Measurements from ENCODE around the gene CXXC5.
A peak's percentile ranks its signal among the peaks of the same experiment; 100 is the strongest.
"Not testable (repeated sequence)": the region's sequence is repeated elsewhere in the genome, so short reads cannot be mapped to it uniquely, and the experiment has no call there.

The CXXC5 gene

GRCh38 chr5:139648205-139649081 is at the start of gene CXXC5:
Gene CXXC5, plus strand, starts transcription at chr5:139648349. Its CDS starts 32,175 bp downstream, at chr5:139680524.
- DNase-seq (ENCODE audit: low read depth in 3 of 3): peak in 1 of 3 experiments; percentile 59

GRCh38 chr5:139598601-139598965 is 49.6 kb upstream of the CXXC5 start:
- DNase-seq (ENCODE audit: low read depth in 3 of 3): not testable (repeated sequence)

GRCh38 chr5:139600336-139600949 is 47.7 kb upstream of the CXXC5 start:
- no peak for DNase-seq (ENCODE audit: low read depth in 3 of 3)

GRCh38 chr5:139601429-139601828 is 46.7 kb upstream of the CXXC5 start:
- DNase-seq (ENCODE audit: low read depth in 3 of 3): no peak

GRCh38 chr5:139601948-139602347 is 46.2 kb upstream of the CXXC5 start:
- not testable (repeated sequence) for DNase-seq (ENCODE audit: low read depth in 3 of 3)

GRCh38 chr5:139605887-139606286 is 42.3 kb upstream of the CXXC5 start:
- no peak for DNase-seq (ENCODE audit: low read depth in 3 of 3)

GRCh38 chr5:139611703-139612584 is 36.2 kb upstream of the CXXC5 start:
- DNase-seq (ENCODE audit: low read depth in 3 of 3): no peak

- DNase-seq (ENCODE audit: low read depth in 3 of 3): no peak
Measured at GRCh38 chr5:139619861-139620260, 28.3 kb upstream of the CXXC5 start.

- DNase-seq (ENCODE audit: low read depth in 3 of 3): not testable (repeated sequence)
Measured at GRCh38 chr5:139625398-139625797, 22.8 kb upstream of the CXXC5 start.

GRCh38 chr5:139630855-139631254 is 17.3 kb upstream of the CXXC5 start:
- no peak for DNase-seq (ENCODE audit: low read depth in 3 of 3)

- DNase-seq (ENCODE audit: low read depth in 3 of 3): no peak
Measured at GRCh38 chr5:139631520-139632165, 16.5 kb upstream of the CXXC5 start.

GRCh38 chr5:139633295-139634027 is 14.7 kb upstream of the CXXC5 start:
- peak; percentile 38 to 52 (median 49) for DNase-seq (ENCODE audit: low read depth in 3 of 3)

- no peak for DNase-seq (ENCODE audit: low read depth in 3 of 3)
Measured at GRCh38 chr5:139634028-139634325, 14.2 kb upstream of the CXXC5 start.

GRCh38 chr5:139634541-139634940 is 13.6 kb upstream of the CXXC5 start:
- no peak for DNase-seq (ENCODE audit: low read depth in 3 of 3)

GRCh38 chr5:139635191-139635590 is 13.0 kb upstream of the CXXC5 start:
- no peak for DNase-seq (ENCODE audit: low read depth in 3 of 3)

- DNase-seq (ENCODE audit: low read depth in 3 of 3): no peak
Measured at GRCh38 chr5:139635606-139636206, 12.4 kb upstream of the CXXC5 start.

GRCh38 chr5:139636207-139636792 is 11.8 kb upstream of the CXXC5 start:
- peak in 1 of 3 experiments; percentile 34 for DNase-seq (ENCODE audit: low read depth in 3 of 3)

GRCh38 chr5:139636975-139637408 is 11.2 kb upstream of the CXXC5 start:
- DNase-seq (ENCODE audit: low read depth in 3 of 3): peak in 1 of 3 experiments; percentile 26

- DNase-seq (ENCODE audit: low read depth in 3 of 3): peak in 1 of 3 experiments; percentile 25
Measured at GRCh38 chr5:139637438-139638089, 10.6 kb upstream of the CXXC5 start.

All from stimulated activated CD4-positive, alpha-beta T cell treated with anti-CD3 and anti-CD28 coated beads, TNF-alpha, amount 100 ng/mL, for 24 hours (primary cell).